H1 (cell line): ENCODE results near the gene GOSR1. TPM values are rescaled to one million over a fixed set of nuclear protein-coding genes. Genes with fewer than 3 reads are reported as not detected.

Source experiments
- CTCF ChIA-PET: fragments of 300-600 bp; sonication (Branson Sonifier 250); formaldehyde crosslinking; loops from one replicate; lab custom pipeline; 2021; ENCODE audit not compliant: partially characterized antibody; lab: Charles Lee
- POLR2A ChIA-PET: fragments of 300-600 bp; sonication (Branson Sonifier 250); formaldehyde crosslinking; loops from one replicate; lab custom pipeline; 2021; ENCODE audit warnings: inconsistent platforms; ENCODE audit not compliant: partially characterized antibody; lab: Charles Lee
- DNase-seq, 2 experiments: peaks; one replicate each; pipeline versions ENCODE4 v3.0.0 to v3.0.0-alpha.2; 2010 to 2022; ENCODE audit warnings: low spot score in 2 of 2, low read depth in 1 of 2, mixed read lengths in 1 of 2
- FAIRE-seq: peaks from 2 replicates; lab custom pipeline; 2011; peaks lifted over from hg19 to GRCh38; lab: Jason Lieb, UNC
- H2AFZ ChIP-seq: 2 replicates; pipeline ENCODE4 v1.8.1; 2012; ENCODE audit warnings: low read length, inconsistent platforms
- H2AK5ac ChIP-seq: 2 replicates; pipeline ENCODE4 v1.6.1; 2013; ENCODE audit warnings: low read depth, low read length
- H2BK120ac ChIP-seq: replicated peaks from 2 replicates; pipeline ENCODE3; 2013; ENCODE audit warnings: low read depth, low read length, inconsistent platforms
- H2BK12ac ChIP-seq: 2 replicates; pipeline ENCODE4 v1.6.1; 2013; ENCODE audit warnings: low read depth, low read length
- H2BK15ac ChIP-seq: 2 replicates; pipeline ENCODE4 v1.6.1; 2013; ENCODE audit warnings: low read length
- H2BK20ac ChIP-seq: 2 replicates; pipeline ENCODE4 v1.6.1; 2013; ENCODE audit warnings: low read length
- H2BK5ac ChIP-seq: 2 replicates; pipeline ENCODE4 v1.6.1; 2013; ENCODE audit warnings: low read depth, low read length
- H3K14ac ChIP-seq: 2 replicates; pipeline ENCODE4 v1.6.1; 2013; ENCODE audit warnings: inconsistent platforms; ENCODE audit not compliant: insufficient read length
- H3K18ac ChIP-seq: 2 replicates; pipeline ENCODE4 v1.6.1; 2013; ENCODE audit warnings: low read length; ENCODE audit errors: extremely low read depth
- H3K23ac ChIP-seq: 2 replicates; pipeline ENCODE4 v1.6.1; 2013; ENCODE audit warnings: inconsistent platforms; ENCODE audit not compliant: insufficient read length
- H3K23me2 ChIP-seq: 2 replicates; pipeline ENCODE4 v1.6.1; 2013; ENCODE audit warnings: low read depth, low read length
- H3K27ac ChIP-seq: 2 replicates; pipeline ENCODE4 v1.6.1; 2011; ENCODE audit warnings: low read depth, low read length, inconsistent platforms
- H3K27me3 ChIP-seq, 4 experiments: replicated peaks in 1 of 4; 1 replicate in 1 of 4; 2 replicates in 3 of 4; pipeline versions ENCODE4 v1.6.1 to v1.8.1; 2011 to 2013; ENCODE audit warnings: low read length in 3 of 4, mild to moderate bottlenecking in 3 of 4, inconsistent platforms in 2 of 4, mixed read lengths in 2 of 4, moderate library complexity in 1 of 4; ENCODE audit not compliant: control insufficient read depth in 3 of 4, insufficient read depth in 3 of 4; ENCODE audit errors: extremely low read depth in 1 of 4
- H3K36me3 ChIP-seq, 4 experiments: 2 replicates each; pipeline versions ENCODE4 v1.6.1 to v1.8.1; 2011 to 2013; ENCODE audit warnings: mild to moderate bottlenecking in 4 of 4, low read length in 3 of 4, moderate library complexity in 2 of 4, control low read depth in 1 of 4, inconsistent platforms in 1 of 4; ENCODE audit not compliant: insufficient read depth in 4 of 4, control insufficient read depth in 2 of 4
- H3K4ac ChIP-seq: replicated peaks from 2 replicates; pipeline ENCODE3; 2013; ENCODE audit warnings: low read length, low read depth, mixed read lengths, inconsistent platforms; ENCODE audit not compliant: insufficient read length
- H3K4me1 ChIP-seq, 4 experiments: replicated peaks in 1 of 4; 1 replicate in 1 of 4; 2 replicates in 3 of 4; pipeline versions ENCODE4 v1.6.1 to v1.8.1; 2011 to 2013; ENCODE audit warnings: low read length in 3 of 4, inconsistent platforms in 2 of 4, mixed read lengths in 1 of 4; ENCODE audit not compliant: insufficient read depth in 4 of 4, control insufficient read depth in 3 of 4
- H3K4me2 ChIP-seq, 2 experiments: 2 replicates each; pipeline versions ENCODE4 v1.6.1 to v1.8.1; 2011 to 2013; ENCODE audit warnings: low read depth in 2 of 2, low read length in 2 of 2, control low read depth in 1 of 2, inconsistent platforms in 1 of 2, mild to moderate bottlenecking in 1 of 2; ENCODE audit not compliant: insufficient read depth in 1 of 2
- H3K4me3 ChIP-seq, 4 experiments: fragments of 200-600, 300-600 bp in 1 of 4; sonication (generic), shearing (Covaris generic), sonication (Bioruptor Twin) in 1 of 4; 2 replicates each; pipeline versions ENCODE4 v1.5.1 to v1.8.1; 2011 to 2016; ENCODE audit warnings: low read length in 4 of 4, low read depth in 3 of 4, control low read depth in 2 of 4, inconsistent platforms in 2 of 4, mild to moderate bottlenecking in 2 of 4, mixed read lengths in 1 of 4, moderate library complexity in 1 of 4; ENCODE audit not compliant: insufficient read depth in 2 of 4; ENCODE audit errors: extremely low read depth in 1 of 4
- H3K56ac ChIP-seq: replicated peaks from 2 replicates; pipeline ENCODE3; 2013; ENCODE audit warnings: low read depth, mild to moderate bottlenecking, mixed read lengths, low read length, inconsistent platforms; ENCODE audit not compliant: insufficient read length
- H3K79me1 ChIP-seq: 2 replicates; pipeline ENCODE4 v1.6.1; 2013; ENCODE audit warnings: low read depth, low read length, control low read depth
- H3K79me2 ChIP-seq, 2 experiments: 2 replicates each; pipeline versions ENCODE4 v1.6.1 to v1.8.1; 2012 to 2013; ENCODE audit warnings: low read length in 2 of 2, mild to moderate bottlenecking in 2 of 2, inconsistent platforms in 1 of 2; ENCODE audit not compliant: insufficient read depth in 2 of 2, control insufficient read depth in 1 of 2
- H3K9ac ChIP-seq, 4 experiments: replicated peaks in 1 of 4; 1 replicate in 1 of 4; 2 replicates in 3 of 4; pipeline versions ENCODE4 v1.6.1 to v1.8.1; 2011 to 2013; ENCODE audit warnings: low read depth in 3 of 4, low read length in 3 of 4, control low read depth in 2 of 4, mild to moderate bottlenecking in 2 of 4, moderate library complexity in 2 of 4, inconsistent platforms in 1 of 4; ENCODE audit errors: extremely low read depth in 1 of 4
- H3K9me3 ChIP-seq, 2 experiments: 2 replicates each; pipeline versions ENCODE4 v1.6.1 to v1.8.1; 2012 to 2013; ENCODE audit warnings: mild to moderate bottlenecking in 2 of 2, moderate library complexity in 2 of 2, control low read depth in 1 of 2, inconsistent platforms in 1 of 2, low read depth in 1 of 2, low read length in 1 of 2, mixed read lengths in 1 of 2; ENCODE audit not compliant: insufficient read depth in 2 of 2
- H4K20me1 ChIP-seq, 2 experiments: replicated peaks in 1 of 2; 2 replicates each; pipeline versions ENCODE3 to v1.8.1; 2011 to 2013; ENCODE audit warnings: inconsistent platforms in 2 of 2, low read length in 2 of 2, mild to moderate bottlenecking in 1 of 2; ENCODE audit not compliant: insufficient read depth in 2 of 2, control insufficient read depth in 1 of 2
- H4K5ac ChIP-seq: 2 replicates; pipeline ENCODE4 v1.6.1; 2013; ENCODE audit warnings: low read length, low read depth, mixed read lengths, inconsistent platforms; ENCODE audit not compliant: insufficient read length
- H4K8ac ChIP-seq: 2 replicates; pipeline ENCODE4 v1.8.0; 2013; ENCODE audit warnings: mild to moderate bottlenecking, moderate library complexity, low read length, inconsistent platforms; ENCODE audit not compliant: insufficient read depth; ENCODE audit errors: extremely low read depth
- H4K91ac ChIP-seq: replicated peaks from 2 replicates; pipeline ENCODE3; 2013; ENCODE audit warnings: low read length, mixed read lengths, inconsistent platforms; ENCODE audit not compliant: insufficient read length
- ATF2 ChIP-seq: IDR thresholded peaks from 2 replicates; pipeline ENCODE4 v1.6.1; 2012; ENCODE audit warnings: low read length, inconsistent platforms
- CREB1 ChIP-seq: IDR thresholded peaks from 2 replicates; pipeline ENCODE4 v1.6.1; 2012; ENCODE audit warnings: inconsistent platforms
- GABPA ChIP-seq: IDR thresholded peaks from 2 replicates; pipeline ENCODE4 v1.6.1; 2011; ENCODE audit warnings: mild to moderate bottlenecking, low read length, moderate library complexity, borderline replicate concordance; ENCODE audit not compliant: insufficient read depth
- HDAC6 ChIP-seq: IDR thresholded peaks from one replicate; pipeline ENCODE4 v1.7.1; 2012; ENCODE audit warnings: low read depth, mild to moderate bottlenecking, inconsistent platforms, low read length, moderate library complexity
- KDM5A ChIP-seq: fragments of 200-600 bp; IDR thresholded peaks from 2 replicates; pipeline ENCODE4 v1.7.1; 2012; ENCODE audit warnings: mild to moderate bottlenecking, low read length, inconsistent platforms, mixed read lengths
- MAFK ChIP-seq: IDR thresholded peaks from 2 replicates; pipeline ENCODE4 v1.6.1; 2012; ENCODE audit warnings: low read depth, mild to moderate bottlenecking, improper control_type of control experiment, low read length
- MAX ChIP-seq: IDR thresholded peaks from 2 replicates; pipeline ENCODE4 v1.6.1; 2012; ENCODE audit warnings: inconsistent platforms
- POLR2AphosphoS5 ChIP-seq: IDR thresholded peaks from 2 replicates; pipeline ENCODE4 v1.6.1; 2011; ENCODE audit warnings: low read depth, low read length
- POU5F1 ChIP-seq: IDR thresholded peaks from 2 replicates; pipeline ENCODE4 v1.6.1; 2011; ENCODE audit warnings: low read depth, mild to moderate bottlenecking, low read length, moderate library complexity
- RAD21 ChIP-seq, 2 experiments: IDR thresholded peaks in 1 of 2; conservative IDR thresholded peaks in 1 of 2; 2 replicates each; pipeline ENCODE4 v1.6.1; 2011; ENCODE audit warnings: low read depth in 2 of 2, low read length in 2 of 2, improper control_type of control experiment in 1 of 2, inconsistent platforms in 1 of 2, mild to moderate bottlenecking in 1 of 2, moderate library complexity in 1 of 2
- WGBS, 2 experiments: shearing (Covaris generic) in 1 of 2; methylation state at CpG; one replicate each; pipeline versions ENCODE4 v1.1.6 to v1.1.7; 2013 to 2015; ENCODE audit warnings: low lambda C conversion rate in 2 of 2, mixed read lengths in 2 of 2, inconsistent platforms in 1 of 2, low coverage in 1 of 2, missing lambda C conversion rate in 1 of 2; ENCODE audit not compliant: insufficient replicate concordance in 2 of 2, insufficient coverage in 1 of 2, insufficient read length in 1 of 2; ENCODE audit errors: extremely low coverage in 1 of 2, missing lambda C conversion rate in 1 of 2; 5-methylcytosine and 5-hydroxymethylcytosine counted together
- polyA plus RNA-seq, 7 experiments: library from polyadenylated mRNA; depleted of rRNA in 3 of 7; stranded (reverse) in 5 of 7; unstranded in 2 of 7; fragments of >200 nt in 5 of 7; fragments of 200-250 nt in 2 of 7; gene quantifications; 1 replicate in 5 of 7; 2 replicates in 1 of 7; 4 replicates in 1 of 7; pipeline versions ENCODE4 v1.2.1 to v1.2.3, GENCODE V29; 2011 to 2013; ENCODE audit warnings: missing spikeins in 2 of 7, mixed read lengths in 2 of 7
- total RNA-seq: library from RNA; stranded (reverse); fragmentation: NEBNext Ultra II Directional; extraction: Animal tissue kit (Norgen Biotek cat#: 25700); gene quantifications from 2 replicates; pipeline ENCODE4 v1.2.1, GENCODE V29; 2021

GOSR1 gene
- total and polyA plus RNA-seq, 2 of the 8 experiments (the other 6 are each of a cell fraction or from before 2014, with no cell fraction given): 9.2 to 43.3 TPM

- H2AFZ ChIP-seq: no peak overlapping the region
- H2BK12ac ChIP-seq: no peak overlapping the region
- peaks cover 8 to 17% of the 10 kb centered on the region in 2 experiments; a peak in 3 of 4 replicates for H3K9me3 ChIP-seq
- H4K20me1 ChIP-seq: no peaks in the 10 kb centered on the region
- ChIA-PET POLR2A (no interaction called here), CTCF (no interaction called here)
- H3K56ac ChIP-seq: no peak overlapping the region
- H3K79me2 ChIP-seq: no peaks in the 10 kb centered on the region
- H3K23ac ChIP-seq: no peak overlapping the region
- no peak overlapping the region for H4K8ac ChIP-seq
- no peak overlapping the region for H3K9ac ChIP-seq
- DNase-seq (no peak), FAIRE-seq (no peak)
- no peak overlapping the region for H3K4me3 ChIP-seq
- no peak overlapping the region for H3K27ac ChIP-seq
- H2BK15ac ChIP-seq: no peak overlapping the region
- no peak overlapping the region for H2BK5ac ChIP-seq
- H3K4me1 ChIP-seq: no peaks in the 10 kb centered on the region
- no peak overlapping the region for H4K5ac ChIP-seq
- peaks cover 0 to 36% (median 23%) of the 10 kb centered on the region in 4 experiments; a peak in 7 of 8 replicates for H3K36me3 ChIP-seq
- H2BK120ac ChIP-seq: no peak overlapping the region
- no CpG with 5 or more reads among the region's 1 CpG for WGBS, 2 experiments
- H3K23me2 ChIP-seq: no peaks in the 10 kb centered on the region
- no peak overlapping the region for H3K4ac ChIP-seq
- no peak overlapping the region for H2AK5ac ChIP-seq
- no peak overlapping the region for H3K14ac ChIP-seq
- no peak overlapping the region for H2BK20ac ChIP-seq
- H3K79me1 ChIP-seq: no peaks in the 10 kb centered on the region
- no peak overlapping the region for H3K4me2 ChIP-seq
- no peak overlapping the region for H4K91ac ChIP-seq
- no peak overlapping the region for H3K18ac ChIP-seq
- H3K27me3 ChIP-seq: no peaks in the 10 kb centered on the region
- no peak for TF ChIP-seq GABPA
- TF ChIP-seq POU5F1: no peak
- TF ChIP-seq MAX: no peak
- no peak for TF ChIP-seq ATF2
- no peak for TF ChIP-seq MAFK
- no peak for TF ChIP-seq HDAC6
- TF ChIP-seq KDM5A: no peak
- no peak for TF ChIP-seq CREB1
- no peak for TF ChIP-seq POLR2AphosphoS5
- TF ChIP-seq RAD21 (IDR thresholded peaks at IDR 0.05 in 1 of 2, conservative IDR thresholded peaks at IDR 0.05 in 1 of 2; ENCODE audit: low read depth in 2 of 2, low read length in 2 of 2): no peak
Observed at GRCh38 chr17:30520882-30521281, 43.7 kb downstream of the GOSR1 start.
